Stimulated activated CD8-positive, alpha-beta memory T cell treated with anti-CD3 and anti-CD28 coated beads, Interleukin-12 subunit alpha, Interleukin-12 subunit beta, amount 100 ng/mL, for 24 hours (primary cell): Measurements from ENCODE around the gene MED8.
A peak's percentile ranks its signal among the peaks of the same experiment; 100 is the strongest.
"Not testable (repeated sequence)": the region's sequence is repeated elsewhere in the genome, so short reads cannot be mapped to it uniquely, and the experiment has no call there.

Source experiments
- DNase-seq: peaks from one replicate; pipeline ENCODE4 v3.0.0-alpha.2; 2020; ENCODE audit errors: extremely low read depth

MED8 gene

GRCh38 chr1:43383449-43383848, 6.2 kb downstream of the MED8 start:
- no peak for DNase-seq

GRCh38 chr1:43382027-43382779, 7.4 kb downstream of the MED8 start:
- no peak for DNase-seq

DNA sequence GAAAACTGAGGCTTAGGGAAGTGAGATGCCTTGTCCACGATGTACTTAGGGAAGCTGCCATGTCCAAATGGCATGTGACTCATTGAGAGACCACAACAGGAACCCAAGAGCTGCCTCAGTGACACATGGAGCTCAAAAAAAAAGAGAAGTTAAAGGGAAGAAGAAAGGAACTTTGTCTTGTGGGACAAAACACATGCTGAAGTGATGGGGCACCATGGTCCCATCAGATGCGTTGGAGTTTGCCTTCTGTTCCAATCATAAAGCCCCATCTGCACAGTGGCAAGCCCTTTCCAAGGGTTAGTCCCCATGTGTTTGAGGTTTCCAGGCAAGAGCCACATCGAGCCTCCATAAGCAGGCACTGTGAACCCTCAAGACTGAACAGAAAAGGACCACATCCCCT, 8.0 kb downstream of the MED8 start:
- DNase-seq = no peak

GRCh38 chr1:43379476-43379875, 10.1 kb downstream of the MED8 start:
- no peak for DNase-seq

DNA sequence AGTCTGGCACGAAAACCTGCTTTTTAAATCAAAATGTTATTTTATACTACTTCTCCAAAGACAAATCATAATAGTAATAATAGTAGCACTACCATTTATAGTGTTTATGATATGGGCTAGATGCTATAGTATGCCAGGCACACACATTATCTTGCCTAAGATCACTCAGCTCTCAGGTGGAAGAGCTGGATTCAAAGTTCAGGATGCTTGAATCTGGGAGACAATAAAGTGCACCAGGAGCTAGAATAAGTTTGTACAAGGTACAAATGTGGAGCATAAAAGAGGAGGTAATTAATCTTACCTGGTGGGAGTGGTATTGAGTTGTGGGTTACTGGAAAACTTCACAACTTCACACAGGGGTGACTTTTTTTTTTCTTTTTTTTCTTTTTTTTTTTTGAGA, 11.8 kb downstream of the MED8 start:
- DNase-seq = no peak

DNA sequence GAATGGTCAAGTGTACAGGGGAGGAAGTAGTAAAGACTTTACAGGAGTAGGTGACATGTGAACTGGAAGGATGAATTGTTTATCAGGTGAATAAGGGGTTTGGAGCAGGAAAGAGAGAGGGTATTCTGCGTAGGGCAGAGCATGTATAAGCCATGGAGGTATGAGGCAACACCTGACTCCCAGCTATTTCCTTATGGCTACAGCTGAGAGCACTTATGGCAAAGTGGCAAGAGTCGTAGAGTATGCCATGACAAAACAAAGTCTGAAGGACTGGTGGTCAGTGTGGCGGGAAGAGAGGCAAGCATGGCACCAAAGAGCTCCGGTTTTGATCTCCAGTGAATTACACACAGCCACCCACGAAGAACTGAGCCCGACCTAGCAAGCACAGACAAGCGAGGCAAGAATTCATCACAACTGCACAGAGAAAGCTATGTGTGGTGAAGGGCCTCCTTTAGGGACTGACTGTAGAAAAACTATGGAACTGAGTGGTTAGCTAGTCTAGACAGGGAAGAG, 12.8 kb downstream of the MED8 start:
- DNase-seq = no peak

- DNase-seq = no peak
These were observed 16.3 kb downstream of the MED8 start for GRCh38 chr1:43373066-43373940.

DNA sequence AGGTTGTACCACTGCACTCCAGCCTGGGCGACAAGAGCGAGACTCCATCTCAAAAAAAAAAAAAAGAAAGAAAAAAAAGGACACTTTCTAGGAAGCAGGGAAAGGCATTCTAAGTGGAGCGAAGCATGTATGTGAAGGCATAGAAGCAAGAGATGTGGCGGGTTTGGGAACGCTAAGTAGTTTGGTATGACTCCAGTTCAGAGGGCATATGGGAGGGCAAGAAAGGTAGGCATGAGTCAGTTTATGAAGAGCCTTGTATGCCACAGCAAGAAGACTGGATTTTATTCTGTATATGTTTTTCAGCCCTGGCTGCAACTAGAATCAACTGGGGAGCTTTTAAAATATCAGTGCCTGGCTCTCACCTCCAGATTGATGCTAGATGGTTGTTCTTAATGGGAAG, 17.4 kb downstream of the MED8 start:
- DNase-seq = no peak

DNA sequence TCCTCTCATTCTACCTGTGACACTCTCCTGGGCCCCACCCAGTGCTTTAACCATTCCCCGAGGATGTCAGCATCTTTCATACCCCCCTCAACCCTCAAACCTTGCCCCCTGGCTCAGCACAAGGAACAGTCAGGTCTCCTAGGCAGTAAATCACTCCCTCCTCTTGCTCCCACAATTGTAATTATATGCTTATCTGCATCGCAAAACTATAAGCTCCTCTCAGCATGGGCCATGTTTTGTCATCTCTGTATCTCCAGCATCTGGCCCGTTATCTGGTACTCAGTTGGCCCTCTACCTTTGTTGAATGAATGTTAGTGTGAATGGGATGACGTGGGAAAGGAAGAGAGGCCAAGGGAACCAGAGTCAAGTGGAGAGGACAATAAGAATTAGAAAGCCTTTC, 19.0 kb downstream of the MED8 start:
- DNase-seq = no peak

DNA sequence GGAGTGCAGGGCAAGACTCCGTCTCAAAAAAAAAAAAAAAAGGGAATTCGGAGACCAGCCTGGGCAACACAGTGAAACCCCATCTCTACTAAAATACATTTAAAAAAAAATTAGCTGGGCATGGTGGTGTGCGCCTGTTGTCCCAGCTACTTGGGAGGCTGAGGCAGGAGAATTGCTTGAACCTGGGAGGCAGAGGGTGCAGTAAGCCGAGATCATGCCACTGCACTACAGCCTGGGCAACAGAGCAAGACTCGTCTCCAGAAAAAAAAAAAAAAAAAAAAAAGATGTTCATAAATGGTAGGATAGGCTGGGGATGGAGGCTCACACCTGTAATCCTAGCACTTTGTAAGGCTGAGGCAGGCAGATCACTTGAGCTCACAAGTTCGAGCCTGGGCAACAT, 19.8 kb downstream of the MED8 start:
- not testable (repeated sequence) for DNase-seq

DNA sequence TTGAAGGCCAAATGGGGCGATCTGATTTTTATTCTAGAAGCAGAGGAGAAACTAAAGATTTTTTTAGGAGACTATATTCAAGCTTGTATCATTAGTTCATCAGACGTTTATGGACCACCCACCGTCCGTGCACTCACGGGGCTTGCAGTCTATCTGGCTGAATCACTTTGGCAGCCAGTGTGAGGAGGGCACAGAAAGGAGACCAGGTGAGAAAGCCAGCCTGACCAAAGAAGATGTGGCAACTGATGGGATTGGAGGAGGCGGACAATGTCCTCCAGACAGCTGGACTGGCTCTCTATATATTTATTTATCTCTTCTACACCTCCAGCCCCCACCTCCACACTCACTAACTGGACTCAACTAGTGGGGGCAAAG, 21.0 kb downstream of the MED8 start:
- no peak for DNase-seq

DNA sequence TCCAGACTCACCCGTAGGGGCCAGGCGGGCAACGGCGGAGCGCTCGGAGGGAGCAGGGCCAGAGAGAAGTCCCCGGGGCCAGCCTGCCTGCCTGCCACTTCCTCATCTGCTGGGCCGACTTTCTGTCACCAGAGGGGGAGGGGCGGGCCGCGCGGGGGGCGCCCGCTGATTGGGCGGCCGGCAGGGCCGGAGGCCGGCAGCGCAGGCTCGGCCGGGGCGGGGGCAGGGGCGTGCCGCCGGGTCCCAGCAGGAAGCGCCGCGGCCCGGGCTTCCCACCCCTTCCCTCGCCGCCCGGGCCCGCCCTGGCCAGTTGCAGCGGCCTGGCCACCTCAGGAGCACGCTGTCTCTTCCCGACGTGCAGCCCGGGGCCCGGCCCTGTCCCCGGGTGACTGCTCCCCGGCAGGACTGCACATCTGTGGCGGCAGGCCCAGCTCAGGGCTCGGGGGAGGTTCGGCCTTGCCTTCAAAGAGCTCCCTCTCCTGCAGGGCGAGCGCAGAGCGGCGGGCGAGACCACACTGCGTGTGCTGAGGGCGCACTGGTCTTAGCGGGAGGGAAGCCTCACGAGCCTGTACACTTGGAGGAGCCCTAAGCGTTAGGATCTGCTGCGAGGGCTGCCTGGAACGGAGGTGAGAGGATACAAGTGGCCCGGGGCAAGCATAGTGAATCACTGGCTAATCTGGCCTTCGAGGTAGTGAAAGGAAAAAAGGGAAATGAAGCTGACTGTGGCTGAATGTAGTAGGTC, 21.5 kb downstream of the MED8 start, which contains the start of gene ELOVL1:
TSS of gene ELOVL1 (minus strand) at position 108 of the 742 bp plus-strand sequence. CDS start 2,402 bp downstream, outside the sequence.
- DNase-seq = peak; percentile 80

GRCh38 chr1:43367026-43367903, 22.3 kb downstream of the MED8 start:
- DNase-seq = no peak

DNA sequence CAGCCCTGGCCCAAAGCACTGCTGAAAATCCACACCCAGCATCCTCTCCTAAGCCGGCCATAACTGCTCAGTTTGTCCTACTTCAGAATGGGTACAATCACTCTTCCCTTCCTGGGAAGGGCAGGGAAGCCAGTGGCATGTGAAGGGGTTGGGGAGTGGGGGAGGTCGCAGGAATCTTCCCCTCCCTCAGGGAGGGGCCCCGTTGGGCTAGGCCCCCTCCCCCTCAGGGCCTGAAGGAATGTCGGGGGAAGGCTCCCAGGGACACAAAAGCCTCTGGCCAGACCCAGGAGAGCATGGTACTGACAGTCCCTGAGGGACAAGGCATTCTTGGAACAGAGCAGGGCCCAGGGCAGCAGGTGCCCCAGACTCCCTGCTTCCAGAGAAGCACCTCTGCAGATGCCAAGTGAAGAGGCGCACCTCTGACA, 23.0 kb downstream of the MED8 start:
- no peak for DNase-seq

DNA sequence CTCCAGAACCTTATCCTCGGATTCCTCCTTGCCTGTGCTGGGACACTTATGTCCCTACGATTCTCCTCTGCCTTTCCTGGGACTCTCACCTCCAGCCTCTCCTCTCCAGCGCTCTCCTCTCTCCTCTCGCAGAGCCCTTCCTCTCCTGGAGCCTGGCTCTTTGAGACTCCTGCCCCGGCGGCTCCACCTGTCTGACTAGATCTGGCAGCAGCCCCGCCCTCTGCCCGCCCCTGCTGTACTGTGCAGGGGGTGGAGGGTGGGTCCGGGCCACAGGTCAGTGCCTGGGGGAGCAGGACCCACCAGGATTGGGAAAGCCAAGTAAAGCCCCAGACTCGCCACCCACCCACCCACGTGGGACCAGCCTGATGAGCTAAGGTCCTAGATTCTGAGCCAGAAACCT, 23.4 kb downstream of the MED8 start:
- no peak for DNase-seq

DNA sequence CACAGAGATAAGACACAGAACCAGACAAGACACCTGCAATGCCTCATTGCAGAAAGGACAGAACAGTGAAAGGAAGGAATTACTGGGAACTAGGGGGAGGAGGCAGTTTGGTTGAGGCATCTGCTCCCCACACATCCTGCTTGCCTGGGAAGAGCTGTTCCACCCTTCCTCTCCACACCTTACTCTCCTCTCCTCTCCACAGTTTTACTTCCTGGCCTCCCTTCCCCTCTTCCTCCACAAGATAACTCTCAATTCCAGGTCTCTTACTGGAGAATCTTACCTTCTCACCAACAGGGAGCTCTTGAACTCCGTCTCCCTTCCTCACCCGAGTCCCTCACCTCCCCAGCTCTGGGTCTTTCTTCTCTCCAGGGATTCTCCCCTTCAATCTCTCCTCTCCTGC, 23.9 kb downstream of the MED8 start:
- DNase-seq = no peak

DNA sequence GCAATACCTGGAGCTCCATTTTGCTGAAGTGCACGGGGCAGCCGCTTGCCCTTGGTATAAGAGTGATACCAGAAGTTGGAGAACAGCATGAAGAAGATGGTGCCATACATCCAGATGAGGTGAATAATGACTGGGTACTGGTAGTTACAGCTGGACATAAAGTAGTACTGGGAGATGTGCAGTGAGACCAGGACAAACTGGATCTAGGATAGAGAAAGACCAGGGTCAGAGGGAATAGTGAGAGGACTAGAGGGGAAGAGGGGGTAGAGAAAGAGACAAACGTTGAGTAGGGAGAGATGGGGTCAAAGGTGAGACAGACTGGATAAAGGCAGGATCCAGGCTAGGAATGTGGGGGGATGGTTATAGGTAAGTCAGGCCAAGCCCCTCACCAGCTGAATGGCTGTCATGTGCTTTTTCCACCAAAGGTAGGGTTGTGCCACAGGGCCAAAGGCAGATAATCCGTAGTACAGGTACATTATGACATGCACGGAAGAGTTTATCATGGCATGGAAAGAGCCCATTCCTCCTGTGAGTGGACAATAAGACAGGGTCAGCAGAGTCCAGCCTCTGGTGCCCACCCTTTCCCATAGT, 25.6 kb downstream of the MED8 start:
- no peak for DNase-seq

- DNase-seq = no peak
These were observed 26.2 kb downstream of the MED8 start for GRCh38 chr1:43363283-43363934.

DNA sequence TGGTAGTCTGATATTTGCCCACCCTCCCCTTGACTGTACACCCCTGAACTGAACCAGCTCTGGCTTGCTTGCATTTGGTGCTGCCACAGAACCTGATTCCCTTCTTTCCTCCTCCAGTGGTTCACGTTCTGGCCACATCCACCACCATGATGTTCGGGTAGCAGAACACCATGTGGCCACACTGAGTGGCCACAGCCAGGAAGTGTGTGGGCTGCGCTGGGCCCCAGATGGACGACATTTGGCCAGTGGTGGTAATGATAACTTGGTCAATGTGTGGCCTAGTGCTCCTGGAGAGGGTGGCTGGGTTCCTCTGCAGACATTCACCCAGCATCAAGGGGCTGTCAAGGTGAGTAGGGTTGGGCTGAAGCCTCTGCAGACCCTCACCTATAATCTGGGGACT, 29.0 kb downstream of the MED8 start:
- no peak for DNase-seq

DNA sequence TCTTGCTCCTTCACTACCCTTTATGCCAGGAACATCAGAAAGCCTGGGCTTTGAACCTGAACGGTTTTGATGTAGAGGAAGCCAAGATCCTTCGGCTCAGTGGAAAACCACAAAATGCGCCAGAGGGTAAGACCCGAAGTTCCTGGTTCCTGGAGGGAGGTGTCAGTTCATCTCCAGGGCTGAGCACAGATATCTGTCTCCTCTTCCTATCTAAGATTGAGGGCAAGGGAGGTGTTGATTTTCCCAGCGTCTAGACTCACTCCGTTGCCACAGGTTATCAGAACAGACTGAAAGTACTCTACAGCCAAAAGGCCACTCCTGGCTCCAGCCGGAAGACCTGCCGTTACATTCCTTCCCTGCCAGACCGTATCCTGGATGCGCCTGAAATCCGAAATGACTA, 29.9 kb downstream of the MED8 start:
- no peak for DNase-seq
